Measurements from ENCODE around the gene SNX15. TPM values are rescaled to one million over a fixed set of nuclear protein-coding genes. Genes with fewer than 3 reads are reported as not detected.

Gene SNX15
- total RNA-seq, 1 donor from 2014 or later = 24.9 TPM

DNA sequence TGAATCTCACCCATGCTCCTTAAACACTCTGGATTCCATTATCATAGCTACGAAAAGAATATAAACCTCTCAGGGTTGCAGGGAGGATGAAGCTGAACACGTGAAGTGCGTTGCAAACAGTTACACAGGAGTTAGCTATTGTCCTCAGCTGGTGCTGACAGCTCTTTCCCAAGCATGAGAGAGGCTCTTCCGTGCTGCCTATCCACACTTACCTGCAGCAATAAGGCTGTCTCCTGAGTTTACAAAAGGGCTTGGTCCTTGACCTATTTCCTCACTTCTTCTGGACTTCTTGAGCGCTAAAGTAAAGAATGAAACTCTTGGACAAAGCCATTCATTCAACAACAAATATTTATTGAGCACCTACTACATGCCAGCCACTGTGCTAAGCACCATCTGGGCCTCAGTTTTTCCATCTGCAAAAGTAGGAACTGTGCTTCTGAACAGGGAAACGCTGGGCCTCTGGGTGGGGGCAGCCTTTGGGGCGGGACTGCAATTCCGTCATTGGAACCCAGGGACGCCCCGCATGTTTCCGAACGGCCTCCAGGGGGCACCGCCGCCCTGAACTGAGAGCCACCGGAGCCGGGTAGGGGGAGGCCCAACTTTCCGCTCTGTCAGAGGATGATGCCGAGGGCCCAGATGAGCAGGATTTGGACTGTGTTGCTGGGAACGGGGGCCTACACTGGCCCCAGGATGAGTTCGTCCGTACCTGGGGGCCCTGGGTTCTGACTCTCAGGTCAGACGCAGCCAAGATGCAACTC lies 13.9 kb upstream of the SNX15 start:
- peaks cover 15% of the 10 kb centered on the region for H3K4me1 Mint-ChIP-seq (ENCODE audit: low read depth)

DNA sequence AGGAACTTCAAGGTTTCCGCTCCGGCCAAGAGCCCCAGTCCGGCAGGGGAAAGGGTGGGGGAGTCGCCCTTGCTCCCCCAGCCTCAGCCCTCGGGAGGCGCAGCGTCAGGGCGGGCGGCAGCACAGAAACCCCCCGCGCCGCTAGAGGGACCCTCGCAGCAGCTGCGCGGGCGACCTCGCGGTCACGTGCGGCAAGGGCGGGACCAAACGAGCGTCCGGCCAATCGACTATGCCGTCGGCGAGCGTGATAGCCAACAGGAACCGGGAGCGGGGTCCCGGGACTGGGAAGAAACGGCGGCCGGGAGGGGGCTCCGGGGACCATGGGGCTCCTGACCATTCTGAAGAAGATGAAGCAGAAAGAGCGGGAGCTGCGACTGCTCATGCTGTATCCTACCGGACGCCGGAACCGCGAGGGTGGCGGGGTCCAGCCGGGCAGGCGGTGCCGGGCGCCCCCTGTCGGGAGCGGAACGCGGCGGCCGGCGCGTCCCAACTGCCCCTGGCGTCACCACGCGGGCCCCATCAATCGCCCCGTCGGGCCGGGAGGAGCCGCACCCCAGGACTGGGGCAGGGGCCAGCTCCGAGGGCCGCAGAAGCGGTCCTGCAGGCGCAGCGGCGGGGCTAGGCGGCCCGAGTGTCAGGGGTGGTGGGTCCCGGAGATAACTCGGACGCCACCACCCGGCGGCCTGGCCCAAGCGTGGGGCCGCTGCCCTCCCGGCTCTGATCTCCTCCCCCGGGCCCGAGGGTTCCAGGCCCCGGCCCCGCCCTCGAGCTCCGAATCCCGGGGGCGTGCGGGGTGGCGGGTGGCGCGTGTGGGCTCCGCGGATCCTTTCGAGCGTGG lies 13.1 kb upstream of the SNX15 start, which contains the start of gene ARL2:
TSS of gene ARL2 (plus strand) at position 273 of the 838 bp plus-strand sequence. CDS start at position 321, 48 bp downstream.
- H3K27me3 Mint-ChIP-seq (ENCODE audit: low read depth) = no peaks in the 10 kb centered on the region
- DNase-seq (ENCODE audit: low spot score) = no peak
- peaks cover 15% of the 10 kb centered on the region for H3K4me1 Mint-ChIP-seq (ENCODE audit: low read depth)
- peak within 1 kb of the TSS; percentile 82 for H3K4me3 Mint-ChIP-seq (ENCODE audit: unreplicated experiment)
- TF ChIP-seq, protein P1, sequence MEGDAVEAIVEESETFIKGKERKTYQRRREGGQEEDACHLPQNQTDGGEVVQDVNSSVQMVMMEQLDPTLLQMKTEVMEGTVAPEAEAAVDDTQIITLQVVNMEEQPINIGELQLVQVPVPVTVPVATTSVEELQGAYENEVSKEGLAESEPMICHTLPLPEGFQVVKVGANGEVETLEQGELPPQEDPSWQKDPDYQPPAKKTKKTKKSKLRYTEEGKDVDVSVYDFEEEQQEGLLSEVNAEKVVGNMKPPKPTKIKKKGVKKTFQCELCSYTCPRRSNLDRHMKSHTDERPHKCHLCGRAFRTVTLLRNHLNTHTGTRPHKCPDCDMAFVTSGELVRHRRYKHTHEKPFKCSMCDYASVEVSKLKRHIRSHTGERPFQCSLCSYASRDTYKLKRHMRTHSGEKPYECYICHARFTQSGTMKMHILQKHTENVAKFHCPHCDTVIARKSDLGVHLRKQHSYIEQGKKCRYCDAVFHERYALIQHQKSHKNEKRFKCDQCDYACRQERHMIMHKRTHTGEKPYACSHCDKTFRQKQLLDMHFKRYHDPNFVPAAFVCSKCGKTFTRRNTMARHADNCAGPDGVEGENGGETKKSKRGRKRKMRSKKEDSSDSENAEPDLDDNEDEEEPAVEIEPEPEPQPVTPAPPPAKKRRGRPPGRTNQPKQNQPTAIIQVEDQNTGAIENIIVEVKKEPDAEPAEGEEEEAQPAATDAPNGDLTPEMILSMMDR (IDR thresholded peaks at IDR 0.05) = peak; percentile 84
- no peaks in the 10 kb centered on the region for H3K9me3 Mint-ChIP-seq (ENCODE audit: low read depth)
- peak within 1 kb of the TSS; percentile 97 for H3K27ac Mint-ChIP-seq (ENCODE audit: unreplicated experiment)
- peaks cover 8% of the 10 kb centered on the region for H3K36me3 Mint-ChIP-seq (ENCODE audit: low read depth)

More for the DNA sequence above, 13.9 kb upstream of the SNX15 start:
- peak overlapping the region; percentile 97 for H3K27ac Mint-ChIP-seq (ENCODE audit: unreplicated experiment)
- TF ChIP-seq, protein P1 (IDR thresholded peaks at IDR 0.05) = peak; percentile 74
- peak overlapping the region; percentile 82 for H3K4me3 Mint-ChIP-seq (ENCODE audit: unreplicated experiment)
- H3K27me3 Mint-ChIP-seq (ENCODE audit: low read depth) = no peaks in the 10 kb centered on the region
- no peaks in the 10 kb centered on the region for H3K9me3 Mint-ChIP-seq (ENCODE audit: low read depth)
- H3K36me3 Mint-ChIP-seq (ENCODE audit: low read depth) = peaks cover 8% of the 10 kb centered on the region
- DNase-seq (ENCODE audit: low spot score) = no peak

DNA sequence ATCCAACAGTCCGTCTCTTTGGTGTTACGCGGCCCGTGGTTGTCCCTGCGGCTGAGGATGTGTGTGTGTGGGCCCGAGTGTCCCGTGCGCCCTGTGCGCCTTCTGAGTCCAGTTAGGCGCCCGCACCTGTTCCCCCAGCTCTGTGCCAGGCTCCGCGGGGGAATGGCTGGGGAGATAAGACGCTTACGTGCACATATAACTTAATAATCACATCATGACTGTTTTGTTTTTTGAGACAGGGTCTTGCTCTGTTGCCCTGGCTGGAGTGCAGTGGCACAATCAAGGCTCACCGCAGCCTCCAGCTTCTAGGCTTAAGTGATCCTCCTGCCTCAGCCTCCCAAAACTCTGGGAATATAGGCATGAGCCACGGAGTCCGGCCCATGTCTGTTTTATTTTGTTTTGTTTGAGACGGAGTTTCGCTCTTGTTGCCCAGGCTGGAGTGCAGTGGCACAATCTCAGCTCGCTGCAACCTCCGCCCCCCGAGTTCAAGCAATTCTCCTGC lies 12.5 kb upstream of the SNX15 start:
- H3K27me3 Mint-ChIP-seq (ENCODE audit: low read depth) = no peaks in the 10 kb centered on the region
- DNase-seq (ENCODE audit: low spot score) = no peak
- TF ChIP-seq, protein P1 (IDR thresholded peaks at IDR 0.05) = no peak

DNA sequence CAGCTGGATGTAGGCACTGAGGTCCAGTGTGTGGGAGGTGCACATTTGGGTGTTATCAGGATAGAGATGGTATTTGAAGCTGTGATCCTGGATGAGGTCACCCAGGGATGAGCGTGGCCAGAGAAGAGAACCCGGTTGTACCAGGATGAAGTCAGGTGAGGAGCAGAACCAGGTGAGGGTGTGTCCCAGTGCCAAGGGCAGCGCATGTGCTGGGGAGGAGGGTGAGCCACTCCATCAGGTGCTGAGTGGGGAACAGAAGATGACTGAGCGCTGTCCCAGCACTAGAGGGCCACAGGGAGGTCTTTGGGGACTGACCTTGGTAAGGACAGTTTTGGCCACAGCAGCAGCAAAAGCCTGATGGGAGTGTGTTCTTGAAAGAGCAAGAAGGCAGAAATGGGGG lies 10.5 kb upstream of the SNX15 start:
- Mint-ChIP-seq H3K9me3 (ENCODE audit: low read depth) (no peaks in the 10 kb centered on the region), H3K4me3 (ENCODE audit: unreplicated experiment) (no peak overlapping the region)

More for the DNA sequence above, 12.5 kb upstream of the SNX15 start:
- Mint-ChIP-seq H3K27ac (ENCODE audit: unreplicated experiment) (peak overlapping the region; percentile 88), H3K4me1 (ENCODE audit: low read depth) (peaks cover 15% of the 10 kb centered on the region), H3K36me3 (ENCODE audit: low read depth) (peaks cover 11% of the 10 kb centered on the region), H3K4me3 (ENCODE audit: unreplicated experiment) (peak overlapping the region; percentile 79), H3K9me3 (ENCODE audit: low read depth) (no peaks in the 10 kb centered on the region)

More for the DNA sequence above, 10.5 kb upstream of the SNX15 start:
- TF ChIP-seq, protein P1 (IDR thresholded peaks at IDR 0.05) = no peak
- DNase-seq (ENCODE audit: low spot score) = no peak
- Mint-ChIP-seq H3K36me3 (ENCODE audit: low read depth) (peaks cover 13% of the 10 kb centered on the region), H3K4me1 (ENCODE audit: low read depth) (peaks cover 15% of the 10 kb centered on the region), H3K27me3 (ENCODE audit: low read depth) (no peaks in the 10 kb centered on the region), H3K27ac (ENCODE audit: unreplicated experiment) (peak overlapping the region; percentile 50)
